HEK293T (cell line): ENCODE results near the gene OSBPL2.

ENCODE experiments used
- ELF4 ChIP-seq: fragments of 450-650 bp; IDR thresholded peaks from 2 replicates; pipeline ENCODE4 v1.6.1; 2017; ENCODE audit warnings: antibody characterized with exemption
- FOXK2 ChIP-seq: fragments of 450-650 bp; IDR thresholded peaks from 2 replicates; pipeline ENCODE4 v1.6.1; 2016; ENCODE audit warnings: mild to moderate bottlenecking
- SP1 ChIP-seq: fragments of 450-650 bp; IDR thresholded peaks from 2 replicates; pipeline ENCODE4 v1.6.1; 2017

GRCh38 chr20:62325172-62325905, 87.0 kb downstream of the OSBPL2 start:
- TF ChIP-seq ELF4 (no peak), FOXK2 (no peak), SP1 (no peak)
